IMR-90 (cell line): ENCODE measurements around the gene SLITRK2. TPM values are rescaled to one million over a fixed set of nuclear protein-coding genes. Genes with fewer than 3 reads are reported as not detected.

Experiments used
- ATAC-seq: fragments of 200-7000 bp; cut with Tn5 transposase; 2 replicates; pipeline ENCODE4 v1.9.1; 2020; ENCODE audit warnings: low read depth, mild to moderate bottlenecking, moderate library complexity
- BruUV-seq: library from RNA; stranded (reverse); fragments of 400-500 nt; replicated peaks from 2 replicates; lab custom pipeline; 2021; lab: Mats Ljungman, UMichigan
- CTCF ChIA-PET: fragments of 300-600 bp; formaldehyde crosslinking; extraction: SDS; loops from one replicate; lab custom pipeline; 2021; ENCODE audit warnings: antibody characterized with exemption; lab: Yijun Ruan, JAX
- POLR2A ChIA-PET: fragments of 300-600 bp; sonication (Branson Sonifier 250); formaldehyde crosslinking; loops from one replicate; lab custom pipeline; 2022; ENCODE audit warnings: antibody characterized with exemption; ENCODE audit not compliant: unreplicated experiment; lab: Charles Lee
- DNase-seq: peaks from one replicate; pipeline ENCODE4 v3.0.0; 2013
- H2AFZ ChIP-seq: replicated peaks from 2 replicates; pipeline ENCODE3; 2013; ENCODE audit warnings: low read length, mild to moderate bottlenecking; ENCODE audit not compliant: poor library complexity
- H2AK5ac ChIP-seq: 2 replicates; pipeline ENCODE4 v1.6.1; 2013; ENCODE audit warnings: low read depth, low read length, inconsistent platforms
- H2AK9ac ChIP-seq: replicated peaks from 2 replicates; pipeline ENCODE3; 2013; ENCODE audit warnings: mild to moderate bottlenecking, low read depth, low read length, moderate library complexity; ENCODE audit not compliant: poor library complexity
- H2BK120ac ChIP-seq: 2 replicates; pipeline ENCODE4 v1.6.1; 2013; ENCODE audit warnings: low read depth, low read length, inconsistent platforms
- H2BK15ac ChIP-seq: 3 replicates; pipeline ENCODE4 v1.6.1; 2013; ENCODE audit warnings: low read depth, low read length, inconsistent platforms
- H2BK20ac ChIP-seq: 2 replicates; pipeline ENCODE4 v1.6.1; 2013; ENCODE audit warnings: low read depth, mild to moderate bottlenecking, inconsistent platforms, low read length, moderate library complexity
- H2BK5ac ChIP-seq: 2 replicates; pipeline ENCODE4 v1.6.1; 2013; ENCODE audit warnings: mild to moderate bottlenecking, low read depth, low read length, inconsistent platforms; ENCODE audit not compliant: poor library complexity, severe bottlenecking
- H3K14ac ChIP-seq: replicated peaks from 2 replicates; pipeline ENCODE4 v1.6.1; 2013; ENCODE audit warnings: low read depth, low read length, inconsistent platforms
- H3K18ac ChIP-seq: 2 replicates; pipeline ENCODE4 v1.6.1; 2013; ENCODE audit warnings: low read depth, low read length, control low read depth
- H3K23ac ChIP-seq: 2 replicates; pipeline ENCODE4 v1.6.1; 2013; ENCODE audit warnings: low read depth, low read length, inconsistent platforms
- H3K27ac ChIP-seq: 2 replicates; pipeline ENCODE4 v1.5.1; 2013; ENCODE audit warnings: mild to moderate bottlenecking, control low read depth, low read length; ENCODE audit not compliant: insufficient read depth
- H3K27me3 ChIP-seq: 2 replicates; pipeline ENCODE4 v1.6.1; 2013; ENCODE audit warnings: low read length; ENCODE audit not compliant: control insufficient read depth, insufficient read depth
- H3K36me3 ChIP-seq: 2 replicates; pipeline ENCODE4 v1.6.1; 2013; ENCODE audit warnings: low read length, mixed read lengths; ENCODE audit not compliant: control insufficient read depth, insufficient read depth
- H3K4ac ChIP-seq: 2 replicates; pipeline ENCODE4 v1.6.1; 2013; ENCODE audit warnings: low read depth, low read length, inconsistent platforms
- H3K4me1 ChIP-seq: 2 replicates; pipeline ENCODE4 v1.6.1; 2013; ENCODE audit warnings: low read length, mixed read lengths; ENCODE audit not compliant: control insufficient read depth, insufficient read depth
- H3K4me2 ChIP-seq: 2 replicates; pipeline ENCODE4 v1.6.1; 2013; ENCODE audit warnings: low read depth, mild to moderate bottlenecking, control low read depth, low read length, moderate library complexity
- H3K4me3 ChIP-seq: 2 replicates; pipeline ENCODE4 v1.5.1; 2013; ENCODE audit warnings: low read depth, mild to moderate bottlenecking, control low read depth, low read length, moderate library complexity; ENCODE audit not compliant: insufficient read depth
- H3K56ac ChIP-seq: 2 replicates; pipeline ENCODE4 v1.6.1; 2013; ENCODE audit warnings: low read length, inconsistent platforms; ENCODE audit not compliant: insufficient read depth; ENCODE audit errors: extremely low read depth
- H3K79me1 ChIP-seq, 2 experiments: 2 replicates each; pipeline ENCODE4 v1.6.1; 2013; ENCODE audit warnings: low read length in 2 of 2, inconsistent platforms in 1 of 2, low read depth in 1 of 2
- H3K9ac ChIP-seq: 2 replicates; pipeline ENCODE4 v1.6.1; 2013; ENCODE audit warnings: low read depth, low read length, control low read depth
- H3K9me1 ChIP-seq: 2 replicates; pipeline ENCODE4 v1.6.1; 2013; ENCODE audit warnings: low read length, inconsistent platforms; ENCODE audit not compliant: insufficient read depth
- H3K9me3 ChIP-seq: 2 replicates; pipeline ENCODE4 v1.6.1; 2013; ENCODE audit warnings: low read length; ENCODE audit not compliant: control insufficient read depth, insufficient read depth
- H4K20me1 ChIP-seq: 2 replicates; pipeline ENCODE4 v1.6.1; 2013; ENCODE audit warnings: low read length, inconsistent platforms; ENCODE audit not compliant: insufficient read depth
- H4K5ac ChIP-seq: 2 replicates; pipeline ENCODE4 v1.6.1; 2013; ENCODE audit warnings: mild to moderate bottlenecking, low read depth, low read length, control low read depth
- H4K8ac ChIP-seq, 2 experiments: 2 replicates each; pipeline ENCODE4 v1.6.1; 2013; ENCODE audit warnings: low read depth in 2 of 2, low read length in 2 of 2, control low read depth in 1 of 2, inconsistent platforms in 1 of 2
- H4K91ac ChIP-seq: 2 replicates; pipeline ENCODE4 v1.6.1; 2013; ENCODE audit warnings: low read depth, low read length, inconsistent platforms; ENCODE audit not compliant: insufficient read depth
- CEBPB ChIP-seq: IDR thresholded peaks from 2 replicates; pipeline ENCODE4 v1.6.1; 2012; ENCODE audit warnings: low read depth, low read length, improper control_type of control experiment
- CHD1 ChIP-seq: IDR thresholded peaks from 2 replicates; pipeline ENCODE4 v1.6.1; 2012; ENCODE audit warnings: low read depth, low read length, improper control_type of control experiment
- MXI1 ChIP-seq: IDR thresholded peaks from 2 replicates; pipeline ENCODE4 v1.6.1; 2012; ENCODE audit warnings: low read depth, mild to moderate bottlenecking, low read length, moderate library complexity, borderline replicate concordance
- POLR2A ChIP-seq: IDR thresholded peaks from 2 replicates; pipeline ENCODE4 v1.6.1; 2012; ENCODE audit warnings: mild to moderate bottlenecking, low read depth, low read length
- RAD21 ChIP-seq: IDR thresholded peaks from 2 replicates; pipeline ENCODE4 v1.6.1; 2012; ENCODE audit warnings: low read length, improper control_type of control experiment
- RCOR1 ChIP-seq: IDR thresholded peaks from 2 replicates; pipeline ENCODE4 v1.6.1; 2012; ENCODE audit warnings: mild to moderate bottlenecking, low read length, improper control_type of control experiment; ENCODE audit not compliant: insufficient replicate concordance
- WGBS, 2 experiments: methylation state at CpG; one replicate each; pipeline versions ENCODE4 v1.1.5 to v1.1.7; 2013; ENCODE audit warnings: missing lambda C conversion rate in 2 of 2; ENCODE audit not compliant: insufficient read length in 1 of 2; ENCODE audit errors: extremely low coverage in 2 of 2; 5-methylcytosine and 5-hydroxymethylcytosine counted together
- dilution Hi-C: fragments of 300-500 bp; cut with HindIII; formaldehyde crosslinking; loops from one replicate; pipeline ENCODE4 v1.14.3; 2018; ENCODE audit warnings: low sequenced_read_pairs; ENCODE audit not compliant: unreplicated experiment
- in situ Hi-C: fragments of 300-500 bp; cut with MboI; formaldehyde crosslinking; loops from 3 replicates; pipeline ENCODE4 v1.14.3; 2019; ENCODE audit warnings: low sequenced_read_pairs, inconsistent platforms, mixed read lengths
- intact Hi-C: fragments of 100-400 bp; cut with micrococcal nuclease; formaldehyde crosslinking; loops from 2 replicates; pipeline ENCODE4 v1.10.0; 2022
- polyA plus RNA-seq, 3 experiments: library from polyadenylated mRNA; depleted of rRNA; stranded (reverse); fragments of >200 nt; gene quantifications; 2 replicates each; pipeline ENCODE4 v1.2.3, GENCODE V29; 2012; ENCODE audit warnings: low replicate concordance in 1 of 3
- total RNA-seq: library from RNA; depleted of rRNA; stranded (reverse); fragments of >200 nt; gene quantifications from 2 replicates; pipeline ENCODE4 v1.2.3, GENCODE V29; 2012
- TF ChIP-seq, protein P1 (sequence below): conservative IDR thresholded peaks from 2 replicates; pipeline ENCODE4 v1.5.1; 2012; ENCODE audit warnings: mild to moderate bottlenecking, low read depth, low read length, improper control_type of control experiment

Gene SLITRK2
- total and polyA plus RNA-seq, 2 of the 4 experiments (the other 2 are of a cell fraction), result not detected

DNA sequence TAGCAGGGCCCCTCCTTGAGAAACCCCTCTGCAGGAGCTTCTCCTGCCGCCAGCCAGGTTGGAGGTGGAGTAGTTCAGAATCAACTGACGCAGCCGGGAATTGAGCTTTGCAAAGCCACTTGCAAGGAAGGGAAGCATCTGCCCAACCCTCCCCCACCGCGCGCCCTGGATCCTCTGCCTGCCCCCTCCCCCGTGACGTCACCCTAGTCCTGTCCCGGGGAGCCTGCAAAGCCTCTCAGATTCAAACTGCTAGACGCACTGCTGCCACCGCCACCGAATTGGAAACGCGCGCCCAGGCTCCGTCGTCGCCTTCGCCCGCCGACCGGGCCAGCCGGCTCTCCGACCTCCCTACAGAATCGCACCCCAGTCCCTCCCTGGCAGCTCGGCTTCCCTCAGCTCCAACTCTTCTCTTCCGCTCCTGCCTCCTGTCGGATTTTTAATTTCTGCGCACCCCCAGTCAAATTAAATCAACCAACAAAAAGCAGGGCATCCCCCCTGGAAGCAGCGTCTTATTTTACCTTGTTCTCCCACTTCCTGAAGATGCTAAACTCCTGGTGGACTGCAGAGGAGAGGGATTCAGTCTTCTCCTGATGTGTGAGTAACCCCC is 3.8 kb downstream of the SLITRK2 start:
- no peak overlapping the region for H4K91ac ChIP-seq
- no peak overlapping the region for H2AK9ac ChIP-seq
- H2BK120ac ChIP-seq, result no peak overlapping the region
- DNase-seq, result no peak
- TF ChIP-seq POLR2A, result no peak
- no peak for TF ChIP-seq RAD21
- TF ChIP-seq CHD1, result no peak
- TF ChIP-seq RCOR1, result no peak
- no peak for TF ChIP-seq MXI1
- TF ChIP-seq, protein P1, sequence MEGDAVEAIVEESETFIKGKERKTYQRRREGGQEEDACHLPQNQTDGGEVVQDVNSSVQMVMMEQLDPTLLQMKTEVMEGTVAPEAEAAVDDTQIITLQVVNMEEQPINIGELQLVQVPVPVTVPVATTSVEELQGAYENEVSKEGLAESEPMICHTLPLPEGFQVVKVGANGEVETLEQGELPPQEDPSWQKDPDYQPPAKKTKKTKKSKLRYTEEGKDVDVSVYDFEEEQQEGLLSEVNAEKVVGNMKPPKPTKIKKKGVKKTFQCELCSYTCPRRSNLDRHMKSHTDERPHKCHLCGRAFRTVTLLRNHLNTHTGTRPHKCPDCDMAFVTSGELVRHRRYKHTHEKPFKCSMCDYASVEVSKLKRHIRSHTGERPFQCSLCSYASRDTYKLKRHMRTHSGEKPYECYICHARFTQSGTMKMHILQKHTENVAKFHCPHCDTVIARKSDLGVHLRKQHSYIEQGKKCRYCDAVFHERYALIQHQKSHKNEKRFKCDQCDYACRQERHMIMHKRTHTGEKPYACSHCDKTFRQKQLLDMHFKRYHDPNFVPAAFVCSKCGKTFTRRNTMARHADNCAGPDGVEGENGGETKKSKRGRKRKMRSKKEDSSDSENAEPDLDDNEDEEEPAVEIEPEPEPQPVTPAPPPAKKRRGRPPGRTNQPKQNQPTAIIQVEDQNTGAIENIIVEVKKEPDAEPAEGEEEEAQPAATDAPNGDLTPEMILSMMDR, result no peak
- TF ChIP-seq CEBPB, result no peak
- peaks cover 4% of the 10 kb centered on the region; the same call in 1 of the 2 replicates for H3K9me3 ChIP-seq
- H3K27me3 ChIP-seq, result no peaks in the 10 kb centered on the region
- H3K4me2 ChIP-seq, result no peak overlapping the region
- no peak overlapping the region for H2BK15ac ChIP-seq
- H4K5ac ChIP-seq, result no peak overlapping the region
- H3K56ac ChIP-seq, result no peak overlapping the region
- intact Hi-C loops (no loop called here), dilution Hi-C loops (no loop called here), in situ Hi-C loops (no loop called here)
- ATAC-seq, result no peak
- H3K36me3 ChIP-seq, result no peaks in the 10 kb centered on the region
- H3K79me1 ChIP-seq, result no peaks in the 10 kb centered on the region
- ChIA-PET POLR2A (no interaction called here), CTCF (no interaction called here)
- H2AK5ac ChIP-seq, result no peak overlapping the region
- no peak overlapping the region for H3K27ac ChIP-seq
- H3K4me1 ChIP-seq, result no peaks in the 10 kb centered on the region
- no peak overlapping the region for H2BK5ac ChIP-seq
- H3K14ac ChIP-seq, result no peak overlapping the region
- H4K8ac ChIP-seq, result no peak overlapping the region
- H2BK20ac ChIP-seq, result no peak overlapping the region
- H3K4ac ChIP-seq, result no peak overlapping the region
- WGBS, 2 experiments, result 38% methylated on average over 16 of the region's 30 CpGs; no CpG with 5 or more reads in 1 of the 2 experiments
- H3K4me3 ChIP-seq, result no peak overlapping the region
- no peak overlapping the region for H2AFZ ChIP-seq
- H4K20me1 ChIP-seq, result no peaks in the 10 kb centered on the region
- H3K18ac ChIP-seq, result no peak overlapping the region
- no peak overlapping the region for H3K23ac ChIP-seq
- no peak overlapping the region for H3K9ac ChIP-seq
- no peaks in the 10 kb centered on the region for H3K9me1 ChIP-seq
- BruUV-seq, result no TSS peak
